ENCODE measurements around the gene NUDT5. TPM values are rescaled to one million over a fixed set of nuclear protein-coding genes. Genes with fewer than 3 reads are reported as not detected.

Gene NUDT5
- total RNA-seq, 1 experiment from 2014 or later = 119 TPM

- H3K27ac Mint-ChIP-seq = peak overlapping the region; percentile 98
Measured at GRCh38 chr10:12194752-12195271, 879 bp downstream of the NUDT5 start.

GRCh38 chr10:12193193-12193592 is 2.5 kb downstream of the NUDT5 start:
- DNase-seq (ENCODE audit: low spot score) (no peak), ATAC-seq (no peak)
- H3K27me3 Mint-ChIP-seq (ENCODE audit: low read depth) = no peaks in the 10 kb centered on the region
- peaks cover 39% of the 10 kb centered on the region for H3K4me1 Mint-ChIP-seq
- peak overlapping the region; percentile 94 for H3K27ac Mint-ChIP-seq
- POLR2A ChIA-PET = no interaction called here
- no peaks in the 10 kb centered on the region for H3K9me3 Mint-ChIP-seq
- CTCF ChIA-PET = no interaction called here
- H3K4me3 Mint-ChIP-seq = peak overlapping the region; percentile 39; the same call in 1 of the 2 replicates
- peaks cover 20% of the 10 kb centered on the region for H3K36me3 Mint-ChIP-seq
- TF ChIP-seq ZNF263 (CRISPR knock-in tag; IDR thresholded peaks at IDR 0.05; ENCODE audit: low read depth) (no peak), SP1 (CRISPR knock-in tag; conservative IDR thresholded peaks at IDR 0.05) (no peak), JUN (CRISPR knock-in tag; IDR thresholded peaks at IDR 0.05) (no peak), ZNF396 (CRISPR knock-in tag; IDR thresholded peaks at IDR 0.05; ENCODE audit: borderline replicate concordance) (no peak), USF1 (CRISPR knock-in tag; IDR thresholded peaks at IDR 0.05) (no peak), ATF2 (CRISPR knock-in tag; IDR thresholded peaks at IDR 0.05; ENCODE audit: borderline replicate concordance, low read depth) (no peak), ZBTB43 (CRISPR knock-in tag; IDR thresholded peaks at IDR 0.05) (no peak), EMX1 (CRISPR knock-in tag; IDR thresholded peaks at IDR 0.05) (no peak)

More at GRCh38 chr10:12194752-12195271, 879 bp downstream of the NUDT5 start:
- H3K27me3 Mint-ChIP-seq (ENCODE audit: low read depth) = no peaks in the 10 kb centered on the region
- ChIA-PET CTCF (no interaction called here), POLR2A (interaction anchor here (0.9 kb wide), 1 partner anchor 320 kb away, joined by 3 read pairs; no protein-coding TSS in a partner anchor)
- no peak for TF ChIP-seq TEAD1 (CRISPR knock-in tag; IDR thresholded peaks at IDR 0.05)
- no peak for TF ChIP-seq MYBL2 (CRISPR knock-in tag; IDR thresholded peaks at IDR 0.05)
- TF ChIP-seq ATF3 (CRISPR knock-in tag; conservative IDR thresholded peaks at IDR 0.05) = no peak
- TF ChIP-seq PREB (CRISPR knock-in tag; IDR thresholded peaks at IDR 0.05; ENCODE audit: borderline replicate concordance) = no peak
- no peak for TF ChIP-seq KAT7 (CRISPR knock-in tag; IDR thresholded peaks at IDR 0.05; ENCODE audit: borderline replicate concordance)
- no peak for TF ChIP-seq STAT6 (CRISPR knock-in tag; conservative IDR thresholded peaks at IDR 0.05; ENCODE audit: low read depth)
- TF ChIP-seq USF1 (CRISPR knock-in tag; IDR thresholded peaks at IDR 0.05) = no peak
- TF ChIP-seq E2F4 (CRISPR knock-in tag; IDR thresholded peaks at IDR 0.05; ENCODE audit: borderline replicate concordance, low read depth) = no peak
- no peak for TF ChIP-seq ZNF396 (CRISPR knock-in tag; IDR thresholded peaks at IDR 0.05; ENCODE audit: borderline replicate concordance)
- TF ChIP-seq ZNF423 (CRISPR knock-in tag; IDR thresholded peaks at IDR 0.05) = no peak
- TF ChIP-seq MXD4 (CRISPR knock-in tag; IDR thresholded peaks at IDR 0.05; ENCODE audit: borderline replicate concordance) = no peak
- no peak for TF ChIP-seq ZNF317 (CRISPR knock-in tag; IDR thresholded peaks at IDR 0.05; ENCODE audit: borderline replicate concordance, low read depth)
- no peak for TF ChIP-seq NFATC4 (CRISPR knock-in tag; IDR thresholded peaks at IDR 0.05)
- TF ChIP-seq TP53 (CRISPR knock-in tag; IDR thresholded peaks at IDR 0.05) = no peak
- no peaks in the 10 kb centered on the region for H3K9me3 Mint-ChIP-seq
- peaks cover 30% of the 10 kb centered on the region for H3K36me3 Mint-ChIP-seq
- DNase-seq (ENCODE audit: low spot score) = peak; percentile 13
- ATAC-seq = no peak
- H3K4me3 Mint-ChIP-seq = peak overlapping the region; percentile 91
- peaks cover 28% of the 10 kb centered on the region for H3K4me1 Mint-ChIP-seq
